HepG2 (cell line): ENCODE measurements around the gene SCGB2B2. TPM values are rescaled to one million over a fixed set of nuclear protein-coding genes. Genes with fewer than 3 reads are reported as not detected.

Experiments used
- ASH2L ChIP-seq: fragments of 300-600, 200-600 bp; sonication (generic); IDR thresholded peaks from 2 replicates; pipeline ENCODE4 v1.7.0; 2017; ENCODE audit warnings: low read depth, mild to moderate bottlenecking, moderate library complexity, mixed read lengths, low read length; ENCODE audit not compliant: insufficient read length
- BCL6 ChIP-seq: IDR thresholded peaks from 2 replicates; pipeline ENCODE4 v1.6.1; 2016; ENCODE audit warnings: missing genetic modification reagents, missing compliant biosample characterization
- FOXA1 ChIP-seq, 2 experiments: fragments of 450-650 bp in 1 of 2; sonication (generic) in 1 of 2; formaldehyde crosslinking in 1 of 2; IDR thresholded peaks; 2 replicates each; pipeline versions ENCODE4 v1.4.0 to v1.6.1; 2016 to 2020; ENCODE audit warnings: missing genetic modification reagents in 1 of 2
- GFI1 ChIP-seq: sonication (generic); formaldehyde crosslinking; IDR thresholded peaks from 2 replicates; pipeline ENCODE4 v1.5.0; 2020; ENCODE audit warnings: missing genetic modification reagents, mild to moderate bottlenecking, borderline replicate concordance
- HDAC2 ChIP-seq: sonication (generic); formaldehyde crosslinking; IDR thresholded peaks from 2 replicates; pipeline ENCODE4 v1.4.0; 2020; ENCODE audit warnings: missing genetic modification reagents
- NFKB2 ChIP-seq: sonication (generic); formaldehyde crosslinking; IDR thresholded peaks from 2 replicates; pipeline ENCODE4 v1.4.0; 2020; ENCODE audit warnings: missing genetic modification reagents, borderline replicate concordance
- NR2F1 ChIP-seq, 2 experiments: fragments of 450-650 bp in 1 of 2; formaldehyde crosslinking in 1 of 2; IDR thresholded peaks; 2 replicates each; pipeline versions ENCODE4 v1.5.0 to v1.6.1; 2016 to 2020; ENCODE audit warnings: mild to moderate bottlenecking in 1 of 2, missing compliant biosample characterization in 1 of 2, missing genetic modification reagents in 1 of 2, moderate library complexity in 1 of 2
- REL ChIP-seq: sonication (generic); formaldehyde crosslinking; conservative IDR thresholded peaks from 2 replicates; pipeline ENCODE4 v1.8.0; 2022; ENCODE audit warnings: mild to moderate bottlenecking, missing genetic modification reagents, moderate library complexity
- RFX3 ChIP-seq: IDR thresholded peaks from 2 replicates; pipeline ENCODE4 v1.6.1; 2016; ENCODE audit warnings: missing biosample characterization, missing genetic modification reagents
- RNF2 ChIP-seq: fragments of 450-650 bp; conservative IDR thresholded peaks from 2 replicates; pipeline ENCODE4 v1.6.1; 2016; ENCODE audit warnings: low read depth
- STAG1 ChIP-seq: sonication (generic); formaldehyde crosslinking; IDR thresholded peaks from 2 replicates; pipeline ENCODE4 v1.4.0; 2020; ENCODE audit warnings: missing genetic modification reagents
- ZMAT3 ChIP-seq: sonication (generic); formaldehyde crosslinking; conservative IDR thresholded peaks from 2 replicates; pipeline ENCODE4 v1.7.0; 2021; ENCODE audit warnings: missing genetic modification reagents
- ZNF143 ChIP-seq: sonication (generic); formaldehyde crosslinking; IDR thresholded peaks from 2 replicates; pipeline ENCODE4 v1.4.0; 2020; ENCODE audit warnings: missing genetic modification reagents
- ZNF383 ChIP-seq: sonication (generic); formaldehyde crosslinking; IDR thresholded peaks from 2 replicates; pipeline ENCODE4 v1.4.0; 2020; ENCODE audit warnings: missing genetic modification reagents, mild to moderate bottlenecking, borderline replicate concordance
- ZNF460 ChIP-seq: sonication (generic); formaldehyde crosslinking; IDR thresholded peaks from 2 replicates; pipeline ENCODE4 v1.5.1; 2020; ENCODE audit warnings: missing genetic modification reagents, mild to moderate bottlenecking, borderline replicate concordance
- ZNF629 ChIP-seq: sonication (generic); formaldehyde crosslinking; conservative IDR thresholded peaks from 2 replicates; pipeline ENCODE4 v1.5.0; 2020; ENCODE audit warnings: missing genetic modification reagents
- polyA plus RNA-seq, 8 experiments: library from polyadenylated mRNA; depleted of rRNA in 3 of 8; stranded (reverse) in 7 of 8; unstranded in 1 of 8; fragments of >200 nt; fragmentation: Illumina TruSeq in 4 of 8; extraction: Trizol in 4 of 8; gene quantifications; 2 replicates each; pipeline versions ENCODE4 v1.2.1 to v1.2.3, GENCODE V29; 2011 to 2016; ENCODE audit warnings: low read depth in 4 of 8, missing spikeins in 1 of 8, mixed read lengths in 1 of 8; ENCODE audit not compliant: insufficient read depth in 1 of 8
- total RNA-seq, 5 experiments: library from RNA; depleted of rRNA; stranded (reverse); fragments of >200 nt; fragmentation: Illumina TruSeq; extraction: Trizol; gene quantifications; 2 replicates each; pipeline ENCODE4 v1.2.3, GENCODE V29; 2016; ENCODE audit warnings: low read depth in 1 of 5
- TF ChIP-seq, protein P1 (sequence below): sonication (generic); formaldehyde crosslinking; IDR thresholded peaks from 2 replicates; pipeline ENCODE4 v1.4.0; 2020; ENCODE audit warnings: missing genetic modification reagents
- TF ChIP-seq, protein P2 (sequence below): sonication (generic); formaldehyde crosslinking; IDR thresholded peaks from 2 replicates; pipeline ENCODE4 v1.5.0; 2020; ENCODE audit warnings: mild to moderate bottlenecking, low read depth, missing genetic modification reagents, borderline replicate concordance
- TF ChIP-seq, protein P3 (sequence below): sonication (generic); formaldehyde crosslinking; IDR thresholded peaks from 2 replicates; pipeline ENCODE4 v1.4.0; 2020; ENCODE audit warnings: missing genetic modification reagents

Gene SCGB2B2
- total and polyA plus RNA-seq, 2 of the 13 experiments (the other 11 are each of a cell fraction or from before 2014, with no cell fraction given), result 0.03 TPM; not detected in 1

DNA sequence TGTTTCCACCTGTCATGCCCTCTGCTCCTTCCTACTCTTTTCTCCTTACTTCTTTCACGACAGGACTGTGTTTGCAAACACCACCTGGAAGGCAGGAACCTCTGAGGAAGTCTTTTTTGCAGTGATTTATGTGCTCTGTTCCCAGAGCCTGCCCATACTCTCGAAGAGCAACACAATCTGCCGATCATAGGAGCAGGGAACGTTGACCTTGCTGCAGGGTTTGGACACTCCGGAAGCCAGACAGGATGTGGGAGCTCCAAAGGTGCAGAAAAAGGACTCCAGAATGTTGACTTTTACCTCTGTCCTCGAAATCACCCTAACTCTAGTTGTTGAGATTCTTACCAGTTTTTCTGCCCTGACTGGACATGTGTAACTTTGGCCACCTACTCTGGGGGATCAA lies 48.4 kb upstream of the SCGB2B2 start (continued):
- TF ChIP-seq, protein P1, sequence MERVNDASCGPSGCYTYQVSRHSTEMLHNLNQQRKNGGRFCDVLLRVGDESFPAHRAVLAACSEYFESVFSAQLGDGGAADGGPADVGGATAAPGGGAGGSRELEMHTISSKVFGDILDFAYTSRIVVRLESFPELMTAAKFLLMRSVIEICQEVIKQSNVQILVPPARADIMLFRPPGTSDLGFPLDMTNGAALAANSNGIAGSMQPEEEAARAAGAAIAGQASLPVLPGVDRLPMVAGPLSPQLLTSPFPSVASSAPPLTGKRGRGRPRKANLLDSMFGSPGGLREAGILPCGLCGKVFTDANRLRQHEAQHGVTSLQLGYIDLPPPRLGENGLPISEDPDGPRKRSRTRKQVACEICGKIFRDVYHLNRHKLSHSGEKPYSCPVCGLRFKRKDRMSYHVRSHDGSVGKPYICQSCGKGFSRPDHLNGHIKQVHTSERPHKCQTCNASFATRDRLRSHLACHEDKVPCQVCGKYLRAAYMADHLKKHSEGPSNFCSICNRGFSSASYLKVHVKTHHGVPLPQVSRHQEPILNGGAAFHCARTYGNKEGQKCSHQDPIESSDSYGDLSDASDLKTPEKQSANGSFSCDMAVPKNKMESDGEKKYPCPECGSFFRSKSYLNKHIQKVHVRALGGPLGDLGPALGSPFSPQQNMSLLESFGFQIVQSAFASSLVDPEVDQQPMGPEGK (CRISPR knock-in tag), result no peak
- TF ChIP-seq ZMAT3 (CRISPR knock-in tag), result no peak
- no peak for TF ChIP-seq RFX3 (CRISPR knock-in tag)
- no peak for TF ChIP-seq NFKB2 (CRISPR knock-in tag)
- no peak for TF ChIP-seq NR2F1 (CRISPR knock-in tag; IDR thresholded peaks at IDR 0.05)
- no peak for TF ChIP-seq STAG1
- TF ChIP-seq ZNF460 (CRISPR knock-in tag), result no peak
- TF ChIP-seq ZNF383 (CRISPR knock-in tag), result no peak
- TF ChIP-seq, protein P2, sequence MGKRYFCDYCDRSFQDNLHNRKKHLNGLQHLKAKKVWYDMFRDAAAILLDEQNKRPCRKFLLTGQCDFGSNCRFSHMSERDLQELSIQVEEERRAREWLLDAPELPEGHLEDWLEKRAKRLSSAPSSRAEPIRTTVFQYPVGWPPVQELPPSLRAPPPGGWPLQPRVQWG, result no peak
- TF ChIP-seq RNF2, result no peak
- peak; percentile 77; the same call in 1 of the 2 replicates for TF ChIP-seq GFI1 (CRISPR knock-in tag)
- peak; percentile 33; the same call in 1 of the 2 replicates for TF ChIP-seq HDAC2 (CRISPR knock-in tag)
- TF ChIP-seq, protein P3, sequence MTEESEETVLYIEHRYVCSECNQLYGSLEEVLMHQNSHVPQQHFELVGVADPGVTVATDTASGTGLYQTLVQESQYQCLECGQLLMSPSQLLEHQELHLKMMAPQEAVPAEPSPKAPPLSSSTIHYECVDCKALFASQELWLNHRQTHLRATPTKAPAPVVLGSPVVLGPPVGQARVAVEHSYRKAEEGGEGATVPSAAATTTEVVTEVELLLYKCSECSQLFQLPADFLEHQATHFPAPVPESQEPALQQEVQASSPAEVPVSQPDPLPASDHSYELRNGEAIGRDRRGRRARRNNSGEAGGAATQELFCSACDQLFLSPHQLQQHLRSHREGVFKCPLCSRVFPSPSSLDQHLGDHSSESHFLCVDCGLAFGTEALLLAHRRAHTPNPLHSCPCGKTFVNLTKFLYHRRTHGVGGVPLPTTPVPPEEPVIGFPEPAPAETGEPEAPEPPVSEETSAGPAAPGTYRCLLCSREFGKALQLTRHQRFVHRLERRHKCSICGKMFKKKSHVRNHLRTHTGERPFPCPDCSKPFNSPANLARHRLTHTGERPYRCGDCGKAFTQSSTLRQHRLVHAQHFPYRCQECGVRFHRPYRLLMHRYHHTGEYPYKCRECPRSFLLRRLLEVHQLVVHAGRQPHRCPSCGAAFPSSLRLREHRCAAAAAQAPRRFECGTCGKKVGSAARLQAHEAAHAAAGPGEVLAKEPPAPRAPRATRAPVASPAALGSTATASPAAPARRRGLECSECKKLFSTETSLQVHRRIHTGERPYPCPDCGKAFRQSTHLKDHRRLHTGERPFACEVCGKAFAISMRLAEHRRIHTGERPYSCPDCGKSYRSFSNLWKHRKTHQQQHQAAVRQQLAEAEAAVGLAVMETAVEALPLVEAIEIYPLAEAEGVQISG (CRISPR knock-in tag), result 0 out of 2 replicates have a peak, but pooled peaks have one; percentile 14
- peak; percentile 84 for TF ChIP-seq BCL6 (CRISPR knock-in tag)
- TF ChIP-seq REL (CRISPR knock-in tag), result no peak
- TF ChIP-seq ZNF143, result no peak
- TF ChIP-seq ASH2L, result no peak
- TF ChIP-seq FOXA1 (IDR thresholded peaks at IDR 0.05), result no peak
- 0 out of 2 replicates have a peak, but pooled peaks have one; percentile 28 for TF ChIP-seq FOXA1 (CRISPR knock-in tag; IDR thresholded peaks at IDR 0.05)
- no peak for TF ChIP-seq ZNF629 (CRISPR knock-in tag)
